Omental fat pad (tissue), 4 donors: Measurements from ENCODE around the gene GPR149. TPM values are rescaled to one million over a fixed set of nuclear protein-coding genes. Genes with fewer than 3 reads are reported as not detected.

Source experiments
- ATAC-seq: fragments of 150-250 bp; one replicate; pipeline ENCODE4 v1.9.1; 2016; ENCODE audit warnings: mild to moderate bottlenecking, moderate library complexity; ENCODE audit not compliant: low FRiP score
- DNase-seq: peaks from one replicate; pipeline ENCODE4 v3.0.0-alpha.2; 2019; ENCODE audit warnings: low spot score
- CTCF ChIP-seq, 3 donors: fragments of 450-650 bp; IDR thresholded peaks; one replicate each; pipeline ENCODE4 v1.5.1; 2016 to 2017; ENCODE audit warnings: antibody characterized with exemption in 3 of 3, mild to moderate bottlenecking in 3 of 3, moderate library complexity in 2 of 3
- total RNA-seq, 4 donors: library from RNA; depleted of rRNA; stranded (reverse); fragments of >200 nt; gene quantifications; one replicate each; pipeline ENCODE4 v1.1.0, GENCODE V29; 2016

Gene GPR149
- total RNA-seq, 4 donors from 2014 or later = not detected

- TF ChIP-seq CTCF (IDR thresholded peaks at IDR 0.05) = no peak
- ATAC-seq = no peak
Measured at GRCh38 chr3:154384479-154384878, 45.5 kb downstream of the GPR149 start.

GRCh38 chr3:154378311-154378710 lies 51.7 kb downstream of the GPR149 start:
- TF ChIP-seq CTCF (IDR thresholded peaks at IDR 0.05) = no peak
- no peak for DNase-seq
- ATAC-seq = no peak

More at GRCh38 chr3:154384479-154384878, 45.5 kb downstream of the GPR149 start:
- DNase-seq = no peak

GRCh38 chr3:154367221-154367620 lies 62.8 kb downstream of the GPR149 start:
- DNase-seq (no peak), ATAC-seq (no peak)
- TF ChIP-seq CTCF (IDR thresholded peaks at IDR 0.05) = no peak

- no peak for DNase-seq
- no peak for ATAC-seq
- TF ChIP-seq CTCF (IDR thresholded peaks at IDR 0.05) = no peak
Measured at GRCh38 chr3:154364849-154365248, 65.1 kb downstream of the GPR149 start.

GRCh38 chr3:154361099-154361498 lies 68.9 kb downstream of the GPR149 start:
- ATAC-seq = no peak
- TF ChIP-seq CTCF (IDR thresholded peaks at IDR 0.05) = no peak

GRCh38 chr3:154356009-154356408 lies 74.0 kb downstream of the GPR149 start:
- TF ChIP-seq CTCF (IDR thresholded peaks at IDR 0.05) = no peak
- no peak for DNase-seq
- no peak for ATAC-seq

More at GRCh38 chr3:154361099-154361498, 68.9 kb downstream of the GPR149 start:
- DNase-seq = no peak

- TF ChIP-seq CTCF (IDR thresholded peaks at IDR 0.05) = no peak
- no peak for DNase-seq
- no peak for ATAC-seq
Measured at GRCh38 chr3:154349223-154349622, 80.8 kb downstream of the GPR149 start.
